HL-60/S4 (cell line): ENCODE measurements around the gene CNKSR3.
"Not testable (repeated sequence)": the region's sequence is repeated elsewhere in the genome, so short reads cannot be mapped to it uniquely, and the experiment has no call there.

ENCODE experiments used
- in situ Hi-C: fragments of 300-500 bp; cut with MboI; formaldehyde crosslinking; loops from 2 replicates; pipeline ENCODE4 v1.14.3; 2022; ENCODE audit warnings: low sequenced_read_pairs

Gene CNKSR3

GRCh38 chr6:154529957-154530356 lies 19.5 kb upstream of the CNKSR3 start:
- in situ Hi-C loops: no loop called here

GRCh38 chr6:154528310-154528915 lies 17.9 kb upstream of the CNKSR3 start:
- in situ Hi-C loops: no loop called here

- in situ Hi-C loops: no loop called here
Measured at GRCh38 chr6:154526996-154527395, 16.5 kb upstream of the CNKSR3 start.

- in situ Hi-C loops: no loop called here
Measured at GRCh38 chr6:154522576-154522975, 12.1 kb upstream of the CNKSR3 start.

DNA sequence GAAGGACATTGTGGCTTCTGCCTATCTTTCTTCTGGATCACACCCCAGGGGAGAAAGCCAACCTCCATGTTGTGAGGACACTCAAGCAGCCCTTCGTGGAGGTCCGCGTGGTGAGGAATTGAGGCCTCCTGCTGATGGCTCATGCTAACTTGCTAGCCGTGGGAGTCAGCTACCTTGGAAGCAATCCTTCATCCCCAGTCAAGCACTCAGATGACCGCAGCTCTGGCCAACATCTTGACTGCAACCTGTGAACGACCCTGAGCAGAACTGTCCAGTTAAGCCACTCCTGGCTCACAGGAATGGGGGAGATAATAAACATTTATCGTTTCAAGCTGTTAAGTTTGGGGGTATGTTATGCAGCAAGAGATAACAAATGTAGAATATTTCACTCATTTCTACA lies 10.9 kb upstream of the CNKSR3 start:
- in situ Hi-C loops: no loop called here

GRCh38 chr6:154520280-154520679 lies 9.8 kb upstream of the CNKSR3 start:
- in situ Hi-C loops: no loop called here

GRCh38 chr6:154518396-154518795 lies 7.9 kb upstream of the CNKSR3 start:
- in situ Hi-C loops: no loop called here

GRCh38 chr6:154516276-154516675 lies 5.8 kb upstream of the CNKSR3 start:
- in situ Hi-C loops: no loop called here

- in situ Hi-C loops: no loop called here
Measured at GRCh38 chr6:154515826-154516225, 5.3 kb upstream of the CNKSR3 start.

DNA sequence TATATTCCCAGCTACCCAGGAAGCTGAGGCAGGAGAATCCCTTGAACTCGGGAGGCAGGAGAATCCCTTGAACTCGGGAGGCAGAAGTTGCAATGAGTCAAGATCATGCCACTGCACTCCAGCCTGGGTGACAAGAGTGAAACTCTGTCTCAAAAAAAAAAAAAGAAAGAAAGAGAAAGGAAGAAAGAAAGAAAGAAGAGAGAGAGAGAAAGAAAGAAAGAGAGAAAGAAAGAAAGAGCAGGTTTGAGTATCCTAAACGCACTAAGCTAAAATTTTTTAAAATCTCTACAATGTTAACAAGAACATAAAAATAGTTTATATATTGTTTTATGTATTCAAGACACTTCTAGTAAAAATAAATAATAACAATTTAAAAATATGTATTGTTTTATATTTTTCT lies 4.6 kb upstream of the CNKSR3 start:
- in situ Hi-C loops: not testable (repeated sequence)

- in situ Hi-C loops: no loop called here
Measured at GRCh38 chr6:154514481-154514880, 4.0 kb upstream of the CNKSR3 start.

DNA sequence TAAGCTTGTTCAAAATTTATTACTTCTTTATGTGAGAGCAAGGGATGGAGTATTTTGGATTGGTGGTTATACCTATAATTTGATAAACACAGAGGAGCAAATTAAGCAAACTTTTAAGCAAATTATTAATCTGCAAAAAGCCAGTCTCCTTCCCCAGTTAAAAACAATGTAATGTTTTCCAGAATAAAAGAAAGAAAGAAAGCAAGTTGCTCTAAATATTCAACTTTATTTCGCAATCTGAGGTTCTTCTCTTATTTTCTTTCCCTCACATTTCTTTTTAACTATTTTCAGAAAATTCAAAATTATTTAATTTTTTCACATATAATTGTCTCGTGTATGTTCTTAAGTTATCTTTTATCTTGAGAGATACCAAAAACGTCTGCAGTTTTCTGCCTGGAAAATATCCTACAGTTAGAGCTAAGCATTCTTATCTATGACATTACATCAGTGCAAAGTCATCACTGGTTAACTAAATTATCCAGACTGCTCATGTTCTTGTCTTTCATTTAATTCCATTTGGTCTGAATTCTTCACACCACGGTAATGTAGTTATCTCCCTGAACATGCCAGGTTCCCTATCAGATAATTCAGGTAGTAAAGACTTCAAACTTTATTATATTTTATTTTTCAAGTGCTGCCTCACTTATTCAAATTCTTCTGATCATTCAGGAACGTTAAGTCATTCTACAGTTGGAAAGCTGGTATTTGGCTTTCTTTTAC lies 3.3 kb upstream of the CNKSR3 start:
- in situ Hi-C loops: no loop called here

- in situ Hi-C loops: no loop called here
Measured at GRCh38 chr6:154512201-154512600, 1.7 kb upstream of the CNKSR3 start.

- in situ Hi-C loops: no loop called here
Measured at GRCh38 chr6:154511791-154512190, 1.3 kb upstream of the CNKSR3 start.

- in situ Hi-C loops: loop anchor here (10.0 kb wide), 1 partner anchor 215 kb away; no protein-coding TSS in a partner anchor
Measured at GRCh38 chr6:154509421-154510143, 903 bp downstream of the CNKSR3 start.

GRCh38 chr6:154508573-154509375 lies 1.7 kb downstream of the CNKSR3 start:
- in situ Hi-C loops: loop anchor here (10.0 kb wide), 1 partner anchor 214 kb away; no protein-coding TSS in a partner anchor

DNA sequence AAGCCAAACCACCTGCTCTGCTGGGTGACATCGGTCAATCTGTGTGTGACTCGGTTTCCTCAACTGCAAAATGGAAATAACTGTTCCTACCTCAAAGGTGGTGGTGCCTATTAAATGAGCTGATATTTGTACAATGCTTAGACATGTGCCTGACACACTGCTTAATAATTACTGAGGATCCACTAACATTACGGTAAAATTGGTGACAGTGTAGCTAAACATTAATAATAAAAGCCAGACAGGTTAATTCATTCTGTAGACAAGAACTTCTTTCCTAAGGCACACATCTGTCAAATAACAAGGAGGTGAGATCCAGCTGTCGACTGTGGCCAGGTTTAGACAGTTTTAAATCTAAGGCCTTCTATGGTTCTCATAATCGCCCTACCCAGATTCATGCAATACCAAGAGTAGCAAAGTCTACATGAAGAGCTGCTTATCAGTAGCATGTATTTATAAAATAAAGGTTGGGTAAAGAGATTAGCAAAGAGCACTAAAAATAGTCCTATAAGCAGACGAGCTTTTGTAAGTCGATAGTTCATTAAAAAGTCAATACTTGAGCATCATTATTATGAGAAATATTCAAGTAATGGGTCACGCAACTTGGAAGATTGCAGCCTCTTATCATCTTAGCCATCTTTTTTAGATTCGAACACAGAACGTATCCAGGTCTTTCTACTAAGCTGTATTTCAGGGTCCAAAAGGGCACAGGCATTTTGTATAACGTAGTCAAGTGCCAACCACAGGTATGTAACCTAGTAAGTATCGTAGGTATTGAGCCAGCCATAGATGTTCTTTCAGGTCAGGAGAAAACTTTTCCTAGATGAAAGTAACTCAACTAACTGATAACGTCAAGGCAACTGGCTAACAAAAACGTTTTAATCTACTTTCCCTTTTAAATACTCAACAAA lies 3.2 kb downstream of the CNKSR3 start:
- in situ Hi-C loops: loop anchor here (10.0 kb wide), 1 partner anchor 212 kb away; no protein-coding TSS in a partner anchor

GRCh38 chr6:154506582-154506981 lies 3.9 kb downstream of the CNKSR3 start:
- in situ Hi-C loops: loop anchor here (10.0 kb wide), 1 partner anchor 212 kb away; no protein-coding TSS in a partner anchor

DNA sequence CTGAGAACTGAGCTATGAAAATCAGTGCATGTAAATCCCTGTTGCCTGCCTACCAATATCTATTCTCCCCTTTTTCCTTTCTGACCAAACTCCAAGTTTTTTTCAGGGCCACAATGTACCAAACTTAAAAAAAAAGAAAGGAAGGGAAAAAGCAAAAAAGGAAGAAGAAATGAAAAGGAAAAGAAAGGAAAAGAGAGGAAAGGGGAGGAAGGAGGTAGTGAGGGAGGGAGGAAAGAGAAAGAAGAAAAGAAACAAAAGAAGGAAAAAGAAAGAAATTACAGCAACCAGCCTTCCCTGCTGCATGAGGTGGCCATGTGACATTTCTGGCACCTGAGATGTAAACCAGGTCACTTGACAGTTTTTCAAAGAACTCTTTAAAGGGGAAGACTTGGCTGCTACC lies 4.4 kb downstream of the CNKSR3 start:
- in situ Hi-C loops: loop anchor here (10.0 kb wide), 1 partner anchor 211 kb away; no protein-coding TSS in a partner anchor
